ENCODE results near the gene IL16.
"Not testable (repeated sequence)": the region's sequence is repeated elsewhere in the genome, so short reads cannot be mapped to it uniquely, and the experiment has no call there.

IL16 gene

GRCh38 chr15:81197255-81197630 is 564 bp downstream of the IL16 start:
- no peak for TF ChIP-seq CTCF (IDR thresholded peaks at IDR 0.05; ENCODE audit: borderline replicate concordance, control extremely low read depth, extremely low read depth, insufficient read depth, missing control alignments)
- DNase-seq (ENCODE audit: low spot score), result no peak
- in situ Hi-C loops (cut with MboI; ENCODE audit: low sequenced_read_pairs, unreplicated experiment), result no loop called here

GRCh38 chr15:81197688-81198281 is 1.1 kb downstream of the IL16 start:
- no peak for DNase-seq (ENCODE audit: low spot score)
- no peak for TF ChIP-seq CTCF (IDR thresholded peaks at IDR 0.05; ENCODE audit: borderline replicate concordance, control extremely low read depth, extremely low read depth, insufficient read depth, missing control alignments)
- in situ Hi-C loops (cut with MboI; ENCODE audit: low sequenced_read_pairs, unreplicated experiment), result no loop called here

GRCh38 chr15:81199031-81199779 is 2.5 kb downstream of the IL16 start:
- no peak for DNase-seq (ENCODE audit: low spot score)
- TF ChIP-seq CTCF (IDR thresholded peaks at IDR 0.05; ENCODE audit: borderline replicate concordance, control extremely low read depth, extremely low read depth, insufficient read depth, missing control alignments), result no peak
- in situ Hi-C loops (cut with MboI; ENCODE audit: low sequenced_read_pairs, unreplicated experiment), result no loop called here

- no peak for TF ChIP-seq CTCF (IDR thresholded peaks at IDR 0.05; ENCODE audit: borderline replicate concordance, control extremely low read depth, extremely low read depth, insufficient read depth, missing control alignments)
- in situ Hi-C loops (cut with MboI; ENCODE audit: low sequenced_read_pairs, unreplicated experiment), result no loop called here
- DNase-seq (ENCODE audit: low spot score), result no peak
These were observed 9.3 kb downstream of the IL16 start for GRCh38 chr15:81206018-81206417.

GRCh38 chr15:81207987-81208386 is 11.3 kb downstream of the IL16 start:
- in situ Hi-C loops (cut with MboI; ENCODE audit: low sequenced_read_pairs, unreplicated experiment); DNase-seq (ENCODE audit: low spot score): not testable (repeated sequence)

GRCh38 chr15:81209635-81210034 is 13.0 kb downstream of the IL16 start:
- TF ChIP-seq CTCF (IDR thresholded peaks at IDR 0.05; ENCODE audit: borderline replicate concordance, control extremely low read depth, extremely low read depth, insufficient read depth, missing control alignments), result no peak
- no peak for DNase-seq (ENCODE audit: low spot score)
- in situ Hi-C loops (cut with MboI; ENCODE audit: low sequenced_read_pairs, unreplicated experiment), result no loop called here

GRCh38 chr15:81211376-81211775 is 14.7 kb downstream of the IL16 start:
- in situ Hi-C loops (cut with MboI; ENCODE audit: low sequenced_read_pairs, unreplicated experiment), result no loop called here
- no peak for DNase-seq (ENCODE audit: low spot score)
- no peak for TF ChIP-seq CTCF (IDR thresholded peaks at IDR 0.05; ENCODE audit: borderline replicate concordance, control extremely low read depth, extremely low read depth, insufficient read depth, missing control alignments)
